GM06990 (cell line): ENCODE measurements around the gene TMEM59L.

Experiments
- DNase-seq: peaks from one replicate; pipeline ENCODE4 v3.0.0-alpha.2; 2011; ENCODE audit not compliant: insufficient read length; ENCODE audit errors: extremely low read depth
- H3K27me3 ChIP-seq: replicated peaks from 2 replicates; pipeline ENCODE4 v1.6.0; 2011; ENCODE audit warnings: low read length; ENCODE audit not compliant: control insufficient read depth, insufficient read depth
- H3K36me3 ChIP-seq: 2 replicates; pipeline ENCODE4 v1.5.1; 2011; ENCODE audit warnings: low read length; ENCODE audit not compliant: control insufficient read depth, insufficient read depth
- H3K4me3 ChIP-seq: replicated peaks from 2 replicates; pipeline ENCODE4 v1.5.1; 2011; ENCODE audit warnings: low read depth, mild to moderate bottlenecking, control low read depth, low read length
- CTCF ChIP-seq: IDR thresholded peaks from 2 replicates; pipeline ENCODE4 v1.5.1; 2011; ENCODE audit warnings: low read length, control low read depth, mild to moderate bottlenecking, inconsistent platforms; ENCODE audit not compliant: insufficient read depth, poor library complexity, severe bottlenecking

Gene TMEM59L

GRCh38 chr19:18603958-18604819 is 8.5 kb upstream of the TMEM59L start:
- Histone ChIP-seq H3K27me3 (peaks cover 7% of the 10 kb centered on the region), H3K4me3 (no peak overlapping the region), H3K36me3 (no peaks in the 10 kb centered on the region)
- no peak for DNase-seq
- no peak for TF ChIP-seq CTCF

- TF ChIP-seq CTCF = no peak
- Histone ChIP-seq H3K4me3 (no peak overlapping the region), H3K36me3 (no peaks in the 10 kb centered on the region), H3K27me3 (peaks cover 8% of the 10 kb centered on the region)
- DNase-seq = no peak
These were observed 7.9 kb upstream of the TMEM59L start for GRCh38 chr19:18604820-18605159.

- Histone ChIP-seq H3K27me3 (peaks cover 8% of the 10 kb centered on the region), H3K36me3 (no peaks in the 10 kb centered on the region), H3K4me3 (no peak overlapping the region)
- no peak for TF ChIP-seq CTCF
- no peak for DNase-seq
These were observed 7.5 kb upstream of the TMEM59L start for GRCh38 chr19:18605196-18605545.

- H3K27me3 ChIP-seq = peaks cover 8% of the 10 kb centered on the region
- H3K4me3 ChIP-seq = no peak overlapping the region
- no peak for TF ChIP-seq CTCF
- DNase-seq = no peak
- H3K36me3 ChIP-seq = no peaks in the 10 kb centered on the region
These were observed 7.0 kb upstream of the TMEM59L start for GRCh38 chr19:18605546-18606280.

- Histone ChIP-seq H3K36me3 (no peaks in the 10 kb centered on the region), H3K4me3 (no peak within 1 kb of the TSS), H3K27me3 (peaks cover 8% of the 10 kb centered on the region)
- no peak for DNase-seq
- TF ChIP-seq CTCF = no peak
These were observed 6.1 kb upstream of the TMEM59L start, which contains the start of gene CRLF1 for GRCh38 chr19:18606281-18607225. TSS of gene CRLF1 (minus strand) at chr19:18606799. CDS start at chr19:18606656, 143 bp downstream.
